Measurements from ENCODE around the gene CAPN6. TPM values are rescaled to one million over a fixed set of nuclear protein-coding genes. Genes with fewer than 3 reads are reported as not detected.

The CAPN6 gene
- total RNA-seq, 4 donors from 2014 or later, result 0.26 to 112 (median 12.4) TPM

DNA sequence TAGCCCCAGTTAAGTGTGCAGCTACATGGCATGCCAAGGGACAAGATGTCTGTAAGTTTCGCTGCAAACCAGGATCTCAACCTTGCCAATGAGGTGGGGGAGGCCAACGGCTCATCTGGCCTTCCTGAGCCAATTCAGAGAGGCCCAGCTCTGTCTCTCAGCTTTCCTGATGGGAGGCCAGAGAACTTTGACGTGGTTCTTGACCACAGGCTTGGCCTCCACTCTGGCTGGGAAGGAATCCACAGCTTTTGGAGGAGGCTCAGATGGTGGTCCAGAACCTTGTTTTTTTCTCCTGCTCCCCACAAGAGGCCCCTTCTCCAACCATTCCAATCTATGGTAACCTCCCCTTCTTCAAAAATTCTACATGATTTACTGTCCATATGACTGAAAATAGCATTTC is 9.8 kb downstream of the CAPN6 start:
- H3K4me1 ChIP-seq, result no peaks in the 10 kb centered on the region
- H3K4me3 ChIP-seq, result no peak overlapping the region
- intact Hi-C loops (cut with DNase I; ENCODE audit: low total_unique reads), result no loop called here
- no peak overlapping the region for H3K27ac ChIP-seq
- no peak for TF ChIP-seq CTCF (IDR thresholded peaks at IDR 0.05)
- H3K36me3 ChIP-seq, result no peaks in the 10 kb centered on the region
- H3K9me3 ChIP-seq, result no peaks in the 10 kb centered on the region
- no peak for DNase-seq
- H3K27me3 ChIP-seq, result peaks cover 0 to 13% of the 10 kb centered on the region in 2 donors

DNA sequence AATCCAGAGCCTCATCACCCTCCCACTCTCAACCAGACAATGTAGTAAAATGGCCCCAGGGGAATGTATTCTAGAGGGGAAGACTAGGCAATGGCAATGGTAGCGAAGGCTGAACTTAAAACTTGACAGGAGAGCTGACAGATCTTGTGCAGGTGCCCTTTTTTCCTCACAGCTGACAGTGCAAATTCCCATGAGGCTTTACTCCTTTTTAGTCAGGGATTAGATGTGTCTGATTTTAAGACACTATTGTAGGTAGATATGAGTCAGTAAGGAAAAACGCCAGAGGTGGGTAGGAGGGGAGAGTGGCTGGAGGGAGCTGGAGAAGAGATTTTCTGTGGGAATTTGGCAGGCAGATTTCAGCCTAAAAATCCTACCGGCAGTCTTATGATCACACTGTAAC is 10.7 kb downstream of the CAPN6 start:
- intact Hi-C loops (cut with DNase I; ENCODE audit: low total_unique reads), result no loop called here
- Histone ChIP-seq H3K4me3 (no peak overlapping the region), H3K4me1 (no peaks in the 10 kb centered on the region), H3K36me3 (no peaks in the 10 kb centered on the region), H3K27me3 (peaks cover 0 to 6% of the 10 kb centered on the region in 2 donors), H3K27ac (no peak overlapping the region), H3K9me3 (no peaks in the 10 kb centered on the region)
- TF ChIP-seq CTCF (IDR thresholded peaks at IDR 0.05), result no peak
- TF ChIP-seq POLR2A (IDR thresholded peaks at IDR 0.05), result no peak
- no peak for DNase-seq

DNA sequence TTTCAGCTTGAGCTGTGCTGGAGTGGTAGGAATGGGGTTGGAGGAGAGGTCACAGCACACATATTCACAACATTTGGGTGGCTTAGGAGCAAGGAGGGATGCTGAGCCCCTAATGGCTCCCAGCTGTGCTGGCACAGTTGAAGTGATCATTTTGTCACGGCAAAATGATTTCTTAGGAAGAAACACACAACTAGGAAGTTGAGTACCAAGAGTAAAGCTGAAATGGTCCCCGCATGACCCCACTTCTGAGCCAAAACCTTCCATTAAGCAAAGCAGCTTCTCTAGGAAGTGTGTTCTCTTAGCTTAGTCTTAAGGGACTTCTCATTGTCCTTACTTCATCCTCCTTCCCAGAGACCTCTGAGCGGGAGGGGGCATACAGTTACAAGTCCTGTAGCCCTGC is 12.6 kb downstream of the CAPN6 start:
- H3K4me3 ChIP-seq, result no peak overlapping the region
- no peaks in the 10 kb centered on the region for H3K36me3 ChIP-seq
- no peaks in the 10 kb centered on the region for H3K9me3 ChIP-seq
- TF ChIP-seq CTCF (IDR thresholded peaks at IDR 0.05) (no peak), POLR2A (IDR thresholded peaks at IDR 0.05) (no peak)
- no peak for DNase-seq
- peaks cover 0 to 14% of the 10 kb centered on the region in 2 donors for H3K27me3 ChIP-seq
- no peak overlapping the region for H3K27ac ChIP-seq
- intact Hi-C loops (cut with DNase I; ENCODE audit: low total_unique reads), result no loop called here
- H3K4me1 ChIP-seq, result no peaks in the 10 kb centered on the region

DNA sequence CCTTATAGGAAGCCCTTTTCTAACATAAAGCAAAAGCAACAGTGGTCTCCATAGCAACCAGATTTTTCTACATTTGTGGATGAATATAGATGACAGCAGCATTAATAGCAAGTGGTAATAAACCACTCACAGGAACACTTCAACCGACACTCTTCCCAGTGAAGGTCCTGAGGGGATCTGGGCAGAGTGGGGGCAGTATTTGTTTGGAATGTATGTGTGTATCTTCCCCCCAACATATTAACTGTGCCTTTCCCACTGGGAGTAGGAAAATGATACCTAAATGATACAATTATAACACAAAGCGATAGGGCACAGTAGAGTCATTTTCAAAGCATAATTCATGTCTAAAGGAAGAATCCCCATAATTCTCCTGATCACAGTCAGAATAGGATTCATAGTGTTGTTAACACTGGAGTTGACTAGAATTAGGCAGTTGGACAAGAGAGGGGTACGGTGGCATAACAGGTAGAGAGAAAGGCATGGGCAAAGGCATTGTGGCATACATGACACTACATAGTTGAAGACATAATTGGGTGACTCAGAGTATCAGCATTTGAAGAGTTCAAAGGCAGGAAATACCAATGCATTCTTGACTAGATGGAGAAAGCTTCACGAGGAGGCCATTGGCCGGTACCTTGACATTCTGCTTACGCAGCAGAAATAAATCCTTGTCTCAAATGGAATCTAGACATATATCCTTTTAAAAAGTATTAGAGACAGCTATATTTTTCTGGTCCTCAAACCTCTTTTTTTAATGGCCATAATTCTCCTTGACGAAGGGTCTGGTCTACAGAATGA is 15.2 kb downstream of the CAPN6 start:
- Histone ChIP-seq H3K27ac (no peak overlapping the region), H3K4me1 (no peaks in the 10 kb centered on the region), H3K27me3 (peaks cover 0 to 14% of the 10 kb centered on the region in 2 donors), H3K4me3 (no peak overlapping the region), H3K36me3 (no peaks in the 10 kb centered on the region), H3K9me3 (no peaks in the 10 kb centered on the region)
- TF ChIP-seq CTCF (IDR thresholded peaks at IDR 0.05) (no peak), POLR2A (IDR thresholded peaks at IDR 0.05) (no peak)
- intact Hi-C loops (cut with DNase I; ENCODE audit: low total_unique reads), result no loop called here
- DNase-seq, result no peak

- H3K27ac ChIP-seq, result no peak overlapping the region
- no peaks in the 10 kb centered on the region for H3K4me1 ChIP-seq
- no peak for DNase-seq
- no peaks in the 10 kb centered on the region for H3K36me3 ChIP-seq
- H3K9me3 ChIP-seq, result no peaks in the 10 kb centered on the region
- no peak overlapping the region for H3K4me3 ChIP-seq
- peak in 3 of 4 experiments; percentile 33 to 49 (median 47) for TF ChIP-seq CTCF (IDR thresholded peaks at IDR 0.05)
- no peak for TF ChIP-seq POLR2A (IDR thresholded peaks at IDR 0.05)
- intact Hi-C loops (cut with DNase I; ENCODE audit: low total_unique reads), result no loop called here
- H3K27me3 ChIP-seq, result no peaks in the 10 kb centered on the region
These were observed 26.0 kb downstream of the CAPN6 start for GRCh38 chrX:111244235-111244750.
